Stimulated activated naive B cell treated with anti-CD40 and anti-IgM and Interleukin-4, amounts not matched to agents 10 μg/mL and 1 μg/mL and 100 μg/mL, for 72 hours (primary cell): Measurements from ENCODE around the gene MGAT4A.

Experiments
- ATAC-seq, 2 donors: fragments of 150-1000 bp; cut with Tn5 transposase; replicated peaks; 2 replicates each; pipeline ENCODE4 v1.10.0; 2021; ENCODE audit warnings: moderate library complexity in 1 of 2
- DNase-seq: peaks from one replicate; pipeline ENCODE4 v3.0.0; 2021
- H3K27ac Mint-ChIP-seq: one replicate; pipeline ENCODE4 v1.8.0; 2022; ENCODE audit warnings: mild to moderate bottlenecking, mixed read lengths
- H3K27me3 Mint-ChIP-seq, 2 donors: one replicate each; pipeline ENCODE4 v1.8.0; 2022; ENCODE audit warnings: mixed read lengths in 2 of 2
- H3K36me3 Mint-ChIP-seq, 2 donors: one replicate each; pipeline ENCODE4 v1.8.0; 2022; ENCODE audit warnings: mixed read lengths in 2 of 2, mild to moderate bottlenecking in 1 of 2
- H3K4me1 Mint-ChIP-seq, 2 donors: one replicate each; pipeline ENCODE4 v1.8.0; 2022; ENCODE audit warnings: mixed read lengths in 2 of 2, mild to moderate bottlenecking in 1 of 2
- H3K4me3 Mint-ChIP-seq, 2 donors: one replicate each; pipeline ENCODE4 v1.8.0; 2022; ENCODE audit warnings: mild to moderate bottlenecking in 2 of 2, mixed read lengths in 2 of 2, moderate library complexity in 1 of 2
- H3K9me3 Mint-ChIP-seq, 2 donors: one replicate each; pipeline ENCODE4 v1.8.0; 2022; ENCODE audit warnings: mixed read lengths in 2 of 2, mild to moderate bottlenecking in 1 of 2

Gene MGAT4A

GRCh38 chr2:98731041-98731893 lies at the start of gene MGAT4A:
TSS of gene MGAT4A (minus strand) at chr2:98731132. CDS start at chr2:98726332, 4,800 bp downstream.
- H3K36me3 Mint-ChIP-seq, result peaks cover 0 to 3% of the 10 kb centered on the region in 2 donors
- peak; percentile 58 for DNase-seq
- ATAC-seq, result peak; percentile 85 to 93
- peaks cover 19 to 38% of the 10 kb centered on the region in 2 donors for H3K4me1 Mint-ChIP-seq
- H3K27ac Mint-ChIP-seq, result peak within 1 kb of the TSS; percentile 42
- H3K4me3 Mint-ChIP-seq, result peak within 1 kb of the TSS; percentile 71 to 81
- H3K9me3 Mint-ChIP-seq, result peaks cover 0 to 4% of the 10 kb centered on the region in 2 donors
- peaks cover 3 to 5% of the 10 kb centered on the region in 2 donors for H3K27me3 Mint-ChIP-seq

DNA sequence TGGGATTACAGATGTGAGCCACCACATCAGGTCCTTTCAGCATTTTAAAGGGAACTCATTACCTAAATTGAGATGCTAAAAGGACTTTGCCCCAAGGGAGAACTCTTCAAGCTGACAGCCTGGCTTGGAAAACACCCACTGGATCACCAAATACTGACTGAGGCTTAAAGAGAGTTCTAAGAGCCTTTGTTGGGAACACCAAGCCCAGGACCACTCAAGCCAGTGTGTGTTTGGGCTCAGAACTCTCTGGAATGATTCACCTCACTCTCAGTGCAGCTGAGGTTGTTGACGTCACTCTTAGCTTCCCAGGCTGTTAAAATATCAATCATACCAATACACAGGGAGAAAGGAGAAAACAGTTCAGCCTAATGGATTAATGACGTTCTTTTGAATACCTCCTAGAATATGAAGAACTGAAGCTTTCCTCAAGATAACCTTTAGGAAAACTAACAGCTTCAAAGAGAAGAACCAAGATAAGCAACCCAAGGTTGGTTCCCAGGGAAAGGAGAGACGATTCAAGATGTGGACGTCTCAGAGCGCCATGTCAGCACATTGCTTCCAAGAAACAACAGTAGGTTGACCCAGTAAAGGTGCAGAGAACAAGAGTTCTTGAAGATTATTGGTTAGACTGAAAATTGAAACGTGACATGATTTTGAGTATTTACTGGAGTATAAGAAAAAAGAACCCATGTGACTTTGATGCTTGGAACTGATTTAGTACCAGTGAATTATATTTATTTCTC lies 48.0 kb upstream of the MGAT4A start:
- ATAC-seq (no peak), DNase-seq (no peak)
- H3K36me3 Mint-ChIP-seq, result peaks cover 1 to 4% of the 10 kb centered on the region in 2 donors
- H3K27me3 Mint-ChIP-seq, result peaks cover 7% of the 10 kb centered on the region in 2 donors
- H3K27ac Mint-ChIP-seq, result no peak overlapping the region
- no peaks in the 10 kb centered on the region for H3K4me1 Mint-ChIP-seq
- H3K4me3 Mint-ChIP-seq, result no peak overlapping the region
- peaks cover 9 to 10% of the 10 kb centered on the region in 2 donors for H3K9me3 Mint-ChIP-seq

DNA sequence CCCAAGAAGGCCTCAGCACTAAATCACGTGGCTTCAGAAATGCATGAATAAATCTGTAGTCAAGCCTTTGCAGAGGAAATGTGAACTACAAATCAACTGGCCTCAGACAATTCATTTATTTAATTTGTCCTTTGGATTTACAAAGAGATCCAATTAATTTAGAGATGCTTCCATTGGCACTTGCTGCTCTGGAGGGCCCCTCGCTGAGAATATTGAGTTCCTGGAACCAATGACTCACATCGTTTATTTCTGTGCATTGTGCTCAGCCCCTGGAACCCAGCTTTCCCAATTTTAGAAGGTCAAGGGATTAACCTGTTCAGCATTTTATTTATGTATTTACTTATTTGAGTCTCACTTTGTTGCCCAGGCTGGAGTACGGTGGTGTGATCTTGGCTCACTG lies 47.2 kb upstream of the MGAT4A start:
- Mint-ChIP-seq H3K4me1 (peaks cover 0 to 2% of the 10 kb centered on the region in 2 donors), H3K27ac (no peak overlapping the region), H3K4me3 (no peak overlapping the region), H3K27me3 (peaks cover 7 to 12% of the 10 kb centered on the region in 2 donors), H3K36me3 (peaks cover 1 to 4% of the 10 kb centered on the region in 2 donors), H3K9me3 (peaks cover 9 to 10% of the 10 kb centered on the region in 2 donors)
- ATAC-seq, result no peak
- no peak for DNase-seq

DNA sequence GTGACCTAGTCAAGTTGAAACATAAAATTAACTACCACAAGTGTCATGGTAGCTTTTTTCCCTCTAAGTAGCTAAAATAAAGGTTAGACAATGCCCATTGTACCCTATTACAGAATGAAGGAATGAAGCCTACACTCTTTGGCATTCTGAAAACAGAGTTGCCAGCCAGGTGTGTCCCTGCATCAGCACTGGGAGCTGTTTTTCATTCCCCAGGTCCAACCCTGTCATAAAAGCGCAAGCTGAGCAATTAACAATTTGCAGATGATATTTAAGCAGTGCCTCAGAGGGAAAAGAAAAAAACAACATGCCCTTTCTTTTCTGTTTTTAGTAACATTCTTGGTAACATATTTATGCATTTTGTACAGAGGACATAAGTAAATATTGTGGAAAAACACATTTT lies 46.8 kb upstream of the MGAT4A start:
- Mint-ChIP-seq H3K9me3 (peaks cover 9 to 10% of the 10 kb centered on the region in 2 donors), H3K27ac (no peak overlapping the region), H3K27me3 (peaks cover 11 to 17% of the 10 kb centered on the region in 2 donors), H3K36me3 (peaks cover 1 to 4% of the 10 kb centered on the region in 2 donors), H3K4me3 (no peak overlapping the region), H3K4me1 (peaks cover 0 to 5% of the 10 kb centered on the region in 2 donors)
- DNase-seq (no peak), ATAC-seq (no peak)

DNA sequence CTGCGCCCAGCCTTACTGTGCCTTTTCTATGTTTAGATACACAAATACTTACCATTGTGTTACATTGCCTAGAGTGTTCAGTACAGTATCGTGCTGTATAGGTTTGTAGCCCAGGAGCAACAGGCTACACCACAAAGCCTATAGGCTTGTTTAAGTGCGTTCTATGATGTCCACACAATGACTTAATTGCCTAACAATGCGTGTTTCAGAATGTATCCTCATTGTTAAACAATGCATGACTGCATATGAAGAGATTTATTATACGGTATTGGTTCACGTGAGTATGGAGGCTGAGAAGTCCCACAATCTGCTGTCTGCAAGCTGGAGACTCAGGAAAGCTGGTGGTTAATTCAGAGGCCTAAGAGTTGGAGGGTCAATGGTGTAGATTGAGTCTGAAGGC lies 46.1 kb upstream of the MGAT4A start:
- Mint-ChIP-seq H3K36me3 (peaks cover 0 to 4% of the 10 kb centered on the region in 2 donors), H3K9me3 (peaks cover 5 to 6% of the 10 kb centered on the region in 2 donors), H3K4me3 (no peak overlapping the region), H3K4me1 (peaks cover 3 to 9% of the 10 kb centered on the region in 2 donors), H3K27me3 (peaks cover 16 to 21% of the 10 kb centered on the region in 2 donors), H3K27ac (no peak overlapping the region)
- DNase-seq, result no peak
- ATAC-seq, result no peak

GRCh38 chr2:98776136-98776535 lies 45.2 kb upstream of the MGAT4A start:
- H3K9me3 Mint-ChIP-seq, result no peaks in the 10 kb centered on the region
- DNase-seq, result no peak
- peaks cover 23 to 31% of the 10 kb centered on the region in 2 donors for H3K27me3 Mint-ChIP-seq
- H3K36me3 Mint-ChIP-seq, result peaks cover 0 to under 1% of the 10 kb centered on the region in 2 donors
- H3K4me3 Mint-ChIP-seq, result no peak overlapping the region
- H3K27ac Mint-ChIP-seq, result no peak overlapping the region
- no peak for ATAC-seq
- H3K4me1 Mint-ChIP-seq, result peaks cover 12 to 15% of the 10 kb centered on the region in 2 donors

DNA sequence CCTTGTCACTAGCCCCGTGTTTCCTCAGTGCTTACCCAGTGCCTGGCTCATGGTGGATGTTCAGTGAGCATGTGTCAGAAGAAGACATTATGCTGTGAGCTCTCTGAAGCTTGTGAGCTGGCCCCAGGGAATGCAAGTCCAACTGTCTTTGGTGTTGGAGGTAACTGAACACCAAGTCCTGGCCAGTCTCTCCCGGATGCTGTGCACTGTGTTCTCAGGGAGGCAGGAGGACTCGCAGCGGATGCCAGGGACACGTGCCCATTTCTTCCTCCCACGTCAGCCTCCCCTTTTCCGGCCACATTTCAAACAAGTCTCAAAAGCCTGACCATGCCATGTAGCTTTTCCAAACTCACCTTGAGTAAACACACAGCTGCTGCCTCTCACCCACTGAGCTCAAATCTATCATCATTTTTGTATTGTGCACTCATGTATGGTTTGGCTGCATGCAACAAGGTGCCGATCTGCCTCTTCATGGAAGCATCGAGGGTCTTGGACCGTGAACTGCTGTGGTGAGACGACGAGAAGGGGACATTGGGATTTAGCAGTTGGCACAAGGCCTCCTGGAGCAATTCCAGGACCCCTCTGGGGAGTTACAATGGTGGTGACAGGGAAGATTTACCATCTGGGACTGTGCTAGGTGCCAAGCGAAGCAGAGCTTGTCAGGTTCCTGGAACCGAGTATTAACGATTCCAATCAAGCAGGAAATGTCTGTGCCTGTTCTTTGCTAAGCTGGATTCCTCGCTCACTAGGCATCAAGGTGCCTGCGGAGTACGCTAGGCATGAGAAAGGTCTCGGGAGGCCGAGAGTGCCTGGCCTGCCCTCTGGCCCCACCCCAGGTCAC lies 44.4 kb upstream of the MGAT4A start:
- no peak overlapping the region for H3K4me3 Mint-ChIP-seq
- peaks cover 17 to 19% of the 10 kb centered on the region in 2 donors for H3K4me1 Mint-ChIP-seq
- no peak for ATAC-seq
- peaks cover 0 to 4% of the 10 kb centered on the region in 2 donors for H3K36me3 Mint-ChIP-seq
- H3K9me3 Mint-ChIP-seq, result peaks cover 0 to 1% of the 10 kb centered on the region in 2 donors
- peaks cover 30 to 38% of the 10 kb centered on the region in 2 donors for H3K27me3 Mint-ChIP-seq
- no peak for DNase-seq
- H3K27ac Mint-ChIP-seq, result no peak overlapping the region

DNA sequence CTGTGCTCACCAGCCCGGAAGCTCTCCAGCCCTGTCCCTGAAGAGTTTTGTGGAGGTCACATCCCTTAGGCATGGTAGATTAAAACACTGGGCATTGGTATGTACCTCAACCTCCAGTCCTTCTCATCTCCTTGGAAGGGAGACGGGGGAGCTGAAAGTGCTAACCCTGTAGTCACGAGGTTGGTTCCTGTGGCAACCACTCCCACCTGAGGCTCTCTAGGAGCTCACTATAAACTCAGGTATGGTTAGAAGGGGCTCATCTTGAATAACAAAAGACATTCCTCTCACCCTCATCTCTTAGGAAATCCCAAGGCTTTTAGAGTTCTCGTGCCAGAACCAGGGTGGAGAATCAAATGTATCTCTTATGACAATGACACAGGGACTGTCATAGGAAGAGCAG lies 43.0 kb upstream of the MGAT4A start:
- no peak for DNase-seq
- Mint-ChIP-seq H3K9me3 (peaks cover 0 to 1% of the 10 kb centered on the region in 2 donors), H3K27me3 (peaks cover 39 to 48% of the 10 kb centered on the region in 2 donors), H3K27ac (no peak overlapping the region), H3K4me3 (no peak overlapping the region), H3K36me3 (peaks cover 0 to 4% of the 10 kb centered on the region in 2 donors), H3K4me1 (peaks cover 17 to 20% of the 10 kb centered on the region in 2 donors)
- no peak for ATAC-seq

DNA sequence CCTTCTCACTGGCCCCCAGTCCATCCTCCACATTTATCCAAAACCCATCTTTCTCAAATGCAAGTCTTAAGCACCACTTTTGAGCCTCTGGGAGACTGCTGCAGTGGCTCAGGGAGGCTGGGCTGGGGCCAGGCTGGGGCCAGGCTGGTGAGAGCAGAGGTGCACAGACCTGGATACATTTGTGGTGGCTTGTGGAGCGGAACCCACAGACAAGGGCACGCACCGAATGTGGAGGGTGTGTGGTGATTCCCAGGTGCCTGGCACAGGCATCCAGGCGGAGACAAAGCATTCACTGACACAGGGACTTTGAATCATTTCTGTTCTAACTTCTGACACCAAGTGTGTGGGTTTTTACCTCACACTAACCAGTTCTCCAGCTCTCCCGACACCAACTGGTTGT lies 42.2 kb upstream of the MGAT4A start:
- Mint-ChIP-seq H3K27ac (no peak overlapping the region), H3K36me3 (peaks cover 0 to 4% of the 10 kb centered on the region in 2 donors), H3K27me3 (peaks cover 47 to 55% of the 10 kb centered on the region in 2 donors), H3K9me3 (peaks cover 0 to 1% of the 10 kb centered on the region in 2 donors), H3K4me3 (no peak overlapping the region), H3K4me1 (peaks cover 17 to 24% of the 10 kb centered on the region in 2 donors)
- DNase-seq (no peak), ATAC-seq (no peak)

- DNase-seq (no peak), ATAC-seq (no peak)
- H3K27me3 Mint-ChIP-seq, result peaks cover 48 to 61% of the 10 kb centered on the region in 2 donors
- H3K4me1 Mint-ChIP-seq, result peaks cover 17 to 24% of the 10 kb centered on the region in 2 donors
- H3K4me3 Mint-ChIP-seq, result no peak overlapping the region
- H3K27ac Mint-ChIP-seq, result no peak overlapping the region
- H3K9me3 Mint-ChIP-seq, result peaks cover 0 to 1% of the 10 kb centered on the region in 2 donors
- H3K36me3 Mint-ChIP-seq, result peaks cover 0 to 4% of the 10 kb centered on the region in 2 donors
These were observed 41.6 kb upstream of the MGAT4A start for GRCh38 chr2:98772536-98772935.

DNA sequence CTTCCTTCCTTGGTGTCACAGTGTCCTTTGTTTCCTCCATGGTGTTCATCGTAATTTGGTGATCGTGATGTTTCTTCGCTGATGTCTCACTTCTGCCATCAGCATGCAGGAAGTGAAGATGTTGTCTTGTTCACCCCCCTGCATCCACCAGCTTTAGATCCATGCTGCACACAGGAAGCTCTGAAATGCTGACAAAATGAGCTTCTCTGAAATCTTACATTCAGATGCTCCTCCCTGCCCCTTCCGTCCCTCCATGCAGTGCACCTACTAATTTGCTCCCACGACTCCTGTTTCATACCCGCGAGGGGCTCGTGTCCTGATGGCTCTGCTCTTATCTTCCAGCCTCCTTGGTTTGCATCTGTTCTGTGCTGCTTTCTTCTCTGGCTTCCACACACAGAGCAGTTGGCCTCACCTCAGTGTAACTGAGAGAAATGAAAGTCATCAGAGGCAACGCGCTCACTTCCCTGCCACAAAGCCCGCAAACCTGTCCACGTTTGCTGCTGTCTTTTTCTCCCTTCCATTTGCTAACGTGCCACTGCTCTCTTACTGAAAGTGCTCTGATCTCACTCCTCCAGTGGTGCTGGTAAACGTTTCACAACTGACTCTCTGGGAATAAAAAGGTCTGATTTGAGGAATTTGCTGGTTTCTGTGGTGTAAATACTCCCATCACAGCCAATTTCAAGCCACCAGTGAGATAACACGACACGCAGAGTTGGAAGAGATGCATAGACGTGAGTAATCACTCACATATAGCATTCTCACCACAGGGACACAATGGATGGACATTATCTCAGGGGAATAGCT lies 41.0 kb upstream of the MGAT4A start:
- Mint-ChIP-seq H3K36me3 (peaks cover 0 to 4% of the 10 kb centered on the region in 2 donors), H3K9me3 (peaks cover 0 to 1% of the 10 kb centered on the region in 2 donors), H3K27me3 (peaks cover 48 to 67% of the 10 kb centered on the region in 2 donors), H3K27ac (peak overlapping the region; percentile 20), H3K4me1 (peaks cover 17 to 24% of the 10 kb centered on the region in 2 donors), H3K4me3 (peak overlapping the region; percentile 76 to 77)
- DNase-seq (no peak), ATAC-seq (peak; percentile 70 to 79)

- ATAC-seq (no peak), DNase-seq (no peak)
- Mint-ChIP-seq H3K27me3 (peaks cover 53 to 74% of the 10 kb centered on the region in 2 donors), H3K4me1 (peaks cover 24 to 26% of the 10 kb centered on the region in 2 donors), H3K9me3 (peaks cover 0 to 1% of the 10 kb centered on the region in 2 donors), H3K27ac (no peak overlapping the region), H3K4me3 (peak overlapping the region in 1 of 2 donors; percentile 77), H3K36me3 (peaks cover 0 to 4% of the 10 kb centered on the region in 2 donors)
These were observed 40.3 kb upstream of the MGAT4A start for GRCh38 chr2:98771264-98771663.

DNA sequence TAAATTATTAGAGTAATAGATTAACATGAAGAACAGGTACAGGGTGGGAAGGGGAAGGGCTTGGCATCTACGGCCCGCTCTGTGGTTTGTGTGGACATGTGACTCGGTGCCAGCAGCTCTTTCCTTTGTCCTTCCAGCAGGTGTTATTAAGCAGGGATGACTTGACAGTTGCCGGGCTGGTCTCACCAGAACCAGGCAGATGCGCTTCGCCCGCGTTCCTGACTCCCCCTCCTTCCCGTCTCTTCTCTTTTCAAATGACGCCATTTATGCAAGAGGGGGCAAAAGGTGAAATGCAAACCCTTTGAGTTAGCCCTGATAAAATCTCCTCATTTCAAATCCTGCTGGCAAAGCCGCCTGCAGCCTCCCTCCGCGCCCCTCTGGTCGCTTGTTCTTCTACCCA lies 38.9 kb upstream of the MGAT4A start:
- H3K27me3 Mint-ChIP-seq, result peaks cover 52 to 73% of the 10 kb centered on the region in 2 donors
- peaks cover 0 to 1% of the 10 kb centered on the region in 2 donors for H3K9me3 Mint-ChIP-seq
- H3K4me1 Mint-ChIP-seq, result peaks cover 32 to 34% of the 10 kb centered on the region in 2 donors
- DNase-seq (no peak), ATAC-seq (no peak)
- H3K36me3 Mint-ChIP-seq, result peaks cover 0 to 4% of the 10 kb centered on the region in 2 donors
- H3K27ac Mint-ChIP-seq, result no peak overlapping the region
- no peak overlapping the region for H3K4me3 Mint-ChIP-seq
